Stomach (tissue), 9 donors: ENCODE data around the gene CNTN4. TPM values are rescaled to one million over a fixed set of nuclear protein-coding genes. Genes with fewer than 3 reads are reported as not detected.

ENCODE experiments used
- DNase-seq, 2 donors: peaks; one replicate each; pipeline versions ENCODE4 v3.0.0 to v3.0.0-alpha.2; 2013 to 2019
- H3K27ac ChIP-seq, 5 donors: fragments of 200-600 bp in 4 of 5; sonication (generic) in 4 of 5; one replicate each; pipeline ENCODE4 v1.5.1; 2013 to 2019; ENCODE audit warnings: mild to moderate bottlenecking in 1 of 5, moderate library complexity in 1 of 5
- H3K27me3 ChIP-seq, 3 donors: fragments of 200-600 bp; sonication (generic); one replicate each; pipeline ENCODE4 v1.5.1; 2017 to 2019; ENCODE audit warnings: mixed run types in 1 of 3
- H3K36me3 ChIP-seq, 4 donors: fragments of 200-600 bp; sonication (generic); 1 replicate in 3 of 4; 2 replicates in 1 of 4; pipeline ENCODE4 v1.5.1; 2016 to 2019
- H3K4me1 ChIP-seq, 4 donors: fragments of 200-600 bp; sonication (generic); one replicate each; pipeline ENCODE4 v1.5.1; 2016 to 2019
- H3K4me3 ChIP-seq, 4 donors: fragments of 200-600 bp; sonication (generic) in 3 of 4; one replicate each; pipeline ENCODE4 v1.5.1; 2016 to 2019; ENCODE audit warnings: mild to moderate bottlenecking in 1 of 4
- H3K9me3 ChIP-seq, 4 donors: fragments of 200-600 bp; sonication (generic); one replicate each; pipeline ENCODE4 v1.5.1; 2016 to 2019
- EP300 ChIP-seq: sonication (generic); formaldehyde crosslinking; IDR thresholded peaks from one replicate; pipeline ENCODE4 v1.6.1; 2017; ENCODE audit warnings: antibody characterized with exemption
- POLR2A ChIP-seq, 4 donors: fragments of 450-650 bp; IDR thresholded peaks; one replicate each; pipeline ENCODE4 v1.6.1; 2016; ENCODE audit warnings: antibody characterized with exemption in 4 of 4, control low read depth in 2 of 4, mild to moderate bottlenecking in 1 of 4, moderate library complexity in 1 of 4
- POLR2AphosphoS5 ChIP-seq, 3 donors: sonication (generic); formaldehyde crosslinking; IDR thresholded peaks; one replicate each; pipeline ENCODE4 v1.6.1; 2016; ENCODE audit warnings: antibody characterized with exemption in 3 of 3
- WGBS, 5 donors: extraction: QIAGEN DNeasy Blood & Tissue Kit in 3 of 5; methylation state at CpG; one replicate each; pipeline versions ENCODE4 v1.1.5 to v1.1.7; 2013 to 2018; 5-methylcytosine and 5-hydroxymethylcytosine counted together
- intact Hi-C: fragments of 100-400 bp; cut with DNase I; formaldehyde crosslinking; loops from one replicate; pipeline ENCODE4 v1.15.1; 2023; ENCODE audit warnings: low total_unique reads
- polyA plus RNA-seq, 3 donors: library from polyadenylated mRNA; stranded (reverse); fragments of 200-250 nt; gene quantifications; one replicate each; pipeline ENCODE4 v1.2.3, GENCODE V29; 2013
- total RNA-seq, 5 donors: library from RNA; depleted of rRNA; stranded (reverse); fragments of >200 nt; gene quantifications; one replicate each; pipeline versions ENCODE4 v1.1.0 to v1.2.3, GENCODE V29; 2014 to 2016
- TF ChIP-seq, protein P1 (sequence below), 7 experiments: fragments of 450-650 bp in 4 of 7; fragments of 200-600 bp in 3 of 7; sonication (generic) in 3 of 7; IDR thresholded peaks; one replicate each; pipeline ENCODE4 v1.5.1; 2016 to 2019; ENCODE audit warnings: antibody characterized with exemption in 7 of 7, control low read depth in 2 of 7, mild to moderate bottlenecking in 1 of 7
- donor health status: healthy with polysubstance abuse.
- donor health status: Bipolar disorder and iron deficiency.
- donor health status: healthy.

Gene CNTN4
- total and polyA plus RNA-seq, 8 donors, result 0.45 to 97.0 (median 5.6) TPM

DNA sequence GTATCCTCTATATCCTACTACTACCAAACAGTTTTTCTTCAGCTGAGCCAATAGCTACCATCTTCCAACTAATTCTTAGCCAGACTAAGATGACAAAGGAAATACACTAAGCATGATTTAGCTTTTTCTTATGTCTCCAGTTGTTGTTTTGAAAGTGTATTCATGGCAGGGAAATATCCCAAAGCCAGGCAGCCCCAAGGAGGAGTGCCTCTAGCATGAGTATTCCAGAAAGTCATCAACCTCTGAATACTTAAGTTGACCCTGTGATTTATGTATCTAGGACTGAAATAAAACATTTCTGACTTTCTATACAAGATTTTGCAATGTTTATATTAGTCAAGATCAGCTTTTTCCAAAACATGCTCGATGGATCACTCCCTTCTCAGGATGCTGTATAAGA is 562.4 kb downstream of the CNTN4 start:
- Histone ChIP-seq H3K36me3 (no peaks in the 10 kb centered on the region), H3K27ac (no peak overlapping the region), H3K4me1 (no peaks in the 10 kb centered on the region), H3K27me3 (no peaks in the 10 kb centered on the region), H3K9me3 (no peaks in the 10 kb centered on the region), H3K4me3 (no peak overlapping the region)
- peak in 1 of 2 donors; percentile 25 for DNase-seq
- TF ChIP-seq, protein P1, sequence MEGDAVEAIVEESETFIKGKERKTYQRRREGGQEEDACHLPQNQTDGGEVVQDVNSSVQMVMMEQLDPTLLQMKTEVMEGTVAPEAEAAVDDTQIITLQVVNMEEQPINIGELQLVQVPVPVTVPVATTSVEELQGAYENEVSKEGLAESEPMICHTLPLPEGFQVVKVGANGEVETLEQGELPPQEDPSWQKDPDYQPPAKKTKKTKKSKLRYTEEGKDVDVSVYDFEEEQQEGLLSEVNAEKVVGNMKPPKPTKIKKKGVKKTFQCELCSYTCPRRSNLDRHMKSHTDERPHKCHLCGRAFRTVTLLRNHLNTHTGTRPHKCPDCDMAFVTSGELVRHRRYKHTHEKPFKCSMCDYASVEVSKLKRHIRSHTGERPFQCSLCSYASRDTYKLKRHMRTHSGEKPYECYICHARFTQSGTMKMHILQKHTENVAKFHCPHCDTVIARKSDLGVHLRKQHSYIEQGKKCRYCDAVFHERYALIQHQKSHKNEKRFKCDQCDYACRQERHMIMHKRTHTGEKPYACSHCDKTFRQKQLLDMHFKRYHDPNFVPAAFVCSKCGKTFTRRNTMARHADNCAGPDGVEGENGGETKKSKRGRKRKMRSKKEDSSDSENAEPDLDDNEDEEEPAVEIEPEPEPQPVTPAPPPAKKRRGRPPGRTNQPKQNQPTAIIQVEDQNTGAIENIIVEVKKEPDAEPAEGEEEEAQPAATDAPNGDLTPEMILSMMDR (IDR thresholded peaks at IDR 0.05), result no peak
- TF ChIP-seq EP300 (no peak), POLR2AphosphoS5 (IDR thresholded peaks at IDR 0.05) (no peak), POLR2A (IDR thresholded peaks at IDR 0.05) (no peak)
- WGBS, 5 donors, result 54 to 70% (median 67%) methylated on average over 1 of the region's 1 CpG
- intact Hi-C loops, result no loop called here

DNA sequence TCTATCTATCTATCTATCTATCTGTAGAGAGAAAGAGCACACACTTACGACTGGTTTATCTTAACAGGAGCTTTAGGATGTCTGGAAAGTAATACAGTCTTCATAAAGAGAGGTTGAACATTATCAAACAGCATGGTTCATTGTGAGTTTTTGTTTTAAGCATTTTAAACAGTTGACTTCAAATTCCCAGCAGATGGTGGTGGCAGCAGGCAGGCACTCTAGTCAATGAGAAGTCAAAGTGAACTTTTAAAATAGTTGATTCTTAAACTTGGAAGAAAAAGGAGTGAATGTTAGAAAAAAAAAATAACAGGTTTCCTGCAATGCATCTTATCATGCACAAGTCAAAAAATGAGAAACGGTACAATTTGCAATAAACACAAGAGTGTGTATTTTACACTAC is 578.8 kb downstream of the CNTN4 start:
- intact Hi-C loops, result no loop called here
- H3K27ac ChIP-seq, result no peak overlapping the region
- no peaks in the 10 kb centered on the region for H3K4me1 ChIP-seq
- H3K27me3 ChIP-seq, result no peaks in the 10 kb centered on the region
- H3K9me3 ChIP-seq, result peaks cover 0 to 3% (median 0%) of the 10 kb centered on the region in 4 donors
- DNase-seq, result no peak
- 64 to 82% (median 77%) methylated on average over 2 of the region's 2 CpGs for WGBS, 5 donors
- no peak for TF ChIP-seq POLR2A (IDR thresholded peaks at IDR 0.05)
- TF ChIP-seq, protein P1 (IDR thresholded peaks at IDR 0.05), result no peak
- TF ChIP-seq POLR2AphosphoS5 (IDR thresholded peaks at IDR 0.05), result no peak
- TF ChIP-seq EP300, result no peak
- no peaks in the 10 kb centered on the region for H3K36me3 ChIP-seq
- no peak overlapping the region for H3K4me3 ChIP-seq

DNA sequence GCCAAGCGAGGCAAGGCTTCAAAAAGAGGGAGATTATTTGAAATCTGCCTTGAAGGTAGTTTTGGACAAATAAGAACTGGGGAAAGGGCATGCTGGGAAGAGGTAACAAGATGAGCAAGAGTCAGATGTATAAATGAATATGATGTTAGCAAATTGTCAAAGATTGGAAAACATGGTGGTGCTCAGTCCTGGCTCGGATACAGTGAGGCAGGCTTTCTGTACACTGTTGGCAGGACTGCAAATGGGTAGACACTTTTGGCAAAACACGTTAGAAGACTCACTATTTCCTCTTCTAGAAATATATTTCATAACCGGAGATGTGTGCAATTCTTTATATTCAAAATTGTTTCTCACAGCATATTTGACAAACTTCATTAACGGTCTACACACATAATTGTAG is 581.6 kb downstream of the CNTN4 start:
- Histone ChIP-seq H3K36me3 (no peaks in the 10 kb centered on the region), H3K4me1 (no peaks in the 10 kb centered on the region), H3K27me3 (no peaks in the 10 kb centered on the region), H3K27ac (no peak overlapping the region), H3K4me3 (no peak overlapping the region), H3K9me3 (no peaks in the 10 kb centered on the region)
- DNase-seq, result no peak
- TF ChIP-seq POLR2AphosphoS5 (IDR thresholded peaks at IDR 0.05) (no peak), EP300 (no peak), POLR2A (IDR thresholded peaks at IDR 0.05) (no peak)
- TF ChIP-seq, protein P1 (IDR thresholded peaks at IDR 0.05), result no peak
- intact Hi-C loops, result no loop called here
- 81 to 89% (median 87%) methylated on average over 5 of the region's 5 CpGs for WGBS, 5 donors

DNA sequence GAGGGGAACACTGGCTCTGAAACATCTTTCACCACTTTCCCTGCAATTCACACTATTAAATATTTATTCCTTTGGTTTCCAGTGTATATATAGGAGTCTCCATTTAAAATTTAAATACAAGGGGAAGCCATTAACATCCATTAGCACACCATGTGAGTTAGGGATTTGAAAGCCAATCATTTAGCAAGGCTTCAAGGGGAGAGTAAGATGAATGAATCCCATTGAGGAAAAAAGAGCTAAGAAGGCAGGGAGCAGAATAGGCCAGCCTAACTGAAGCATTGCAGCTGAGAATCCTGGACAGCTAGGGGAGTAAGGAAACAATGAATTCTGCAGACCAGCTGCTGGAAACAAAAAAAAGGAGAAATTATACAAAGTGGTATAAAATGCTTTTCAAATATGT is 585.4 kb downstream of the CNTN4 start:
- H3K27ac ChIP-seq, result no peak overlapping the region
- TF ChIP-seq POLR2AphosphoS5 (IDR thresholded peaks at IDR 0.05) (no peak), EP300 (no peak), POLR2A (IDR thresholded peaks at IDR 0.05) (no peak)
- TF ChIP-seq, protein P1 (IDR thresholded peaks at IDR 0.05), result no peak
- H3K27me3 ChIP-seq, result no peaks in the 10 kb centered on the region
- H3K9me3 ChIP-seq, result no peaks in the 10 kb centered on the region
- no peaks in the 10 kb centered on the region for H3K36me3 ChIP-seq
- DNase-seq, result peak in 1 of 2 donors; percentile 16
- no peaks in the 10 kb centered on the region for H3K4me1 ChIP-seq
- H3K4me3 ChIP-seq, result no peak overlapping the region
- intact Hi-C loops, result no loop called here
